KMS-11 (cell line): ENCODE measurements around the gene RANBP10.
"Not testable (repeated sequence)": the region's sequence is repeated elsewhere in the genome, so short reads cannot be mapped to it uniquely, and the experiment has no call there.

Experiments
- H2AFZ ChIP-seq: fragments of 200-600 bp; sonication (generic); 2 replicates; pipeline ENCODE4 v1.6.1; 2016; ENCODE audit warnings: antibody characterized with exemption, mixed run types, low read depth
- H3K27ac ChIP-seq: fragments of 200-600 bp; sonication (generic); 2 replicates; pipeline ENCODE4 v1.6.1; 2016; ENCODE audit warnings: mild to moderate bottlenecking, mixed run types
- H3K27me3 ChIP-seq: fragments of 200-600 bp; sonication (generic); 2 replicates; pipeline ENCODE4 v1.6.1; 2017; ENCODE audit warnings: mild to moderate bottlenecking, low read depth, mixed run types, moderate library complexity; ENCODE audit not compliant: insufficient read depth
- H3K36me3 ChIP-seq: fragments of 200-600 bp; sonication (generic); 2 replicates; pipeline ENCODE4 v1.6.1; 2017; ENCODE audit warnings: mild to moderate bottlenecking, mixed run types; ENCODE audit not compliant: insufficient read depth
- H3K4me1 ChIP-seq: fragments of 200-600 bp; sonication (generic); 2 replicates; pipeline ENCODE4 v1.6.1; 2016; ENCODE audit warnings: mild to moderate bottlenecking, low read depth, mixed run types; ENCODE audit not compliant: poor library complexity, severe bottlenecking
- H3K4me2 ChIP-seq: fragments of 200-600 bp; sonication (generic); 2 replicates; pipeline ENCODE4 v1.7.0; 2016; ENCODE audit warnings: mild to moderate bottlenecking, mixed run types
- H3K4me3 ChIP-seq: fragments of 200-600 bp; sonication (generic); IDR thresholded peaks from 2 replicates; pipeline ENCODE4 v1.6.1; 2017; ENCODE audit warnings: low read depth, low read length, mixed read lengths; ENCODE audit not compliant: insufficient read depth
- H3K79me2 ChIP-seq: fragments of 200-600 bp; sonication (generic); 2 replicates; pipeline ENCODE4 v1.6.1; 2016; ENCODE audit warnings: low read depth, mixed run types; ENCODE audit not compliant: insufficient read depth
- H3K9ac ChIP-seq: fragments of 200-600 bp; sonication (generic); 2 replicates; pipeline ENCODE4 v1.6.1; 2016; ENCODE audit warnings: mild to moderate bottlenecking, mixed run types
- H4K20me1 ChIP-seq: fragments of 200-600 bp; sonication (generic); 2 replicates; pipeline ENCODE4 v1.6.1; 2016; ENCODE audit warnings: mild to moderate bottlenecking, mixed run types; ENCODE audit not compliant: insufficient read depth
- CTCF ChIP-seq: fragments of 200-600 bp; sonication (generic); conservative IDR thresholded peaks from 2 replicates; pipeline ENCODE4 v1.6.1; 2017; ENCODE audit warnings: low read depth, mild to moderate bottlenecking, antibody characterized with exemption, low read length, moderate library complexity, mixed read lengths

RANBP10 gene

GRCh38 chr16:67760206-67760955, 46.0 kb downstream of the RANBP10 start:
- Histone ChIP-seq H3K9ac (no peak overlapping the region), H2AFZ (no peak overlapping the region), H3K36me3 (no peaks in the 10 kb centered on the region), H3K27me3 (no peaks in the 10 kb centered on the region), H3K79me2 (no peaks in the 10 kb centered on the region), H3K27ac (no peak overlapping the region), H3K4me3 (no peak overlapping the region), H3K4me2 (no peak overlapping the region), H3K4me1 (no peaks in the 10 kb centered on the region), H4K20me1 (no peaks in the 10 kb centered on the region)
- no peak for TF ChIP-seq CTCF

- TF ChIP-seq CTCF = no peak
- H3K36me3 ChIP-seq = no peaks in the 10 kb centered on the region
- no peaks in the 10 kb centered on the region for H3K4me1 ChIP-seq
- H3K27me3 ChIP-seq = no peaks in the 10 kb centered on the region
- H3K79me2 ChIP-seq = no peaks in the 10 kb centered on the region
- H3K4me2 ChIP-seq = no peak overlapping the region
- no peak overlapping the region for H3K4me3 ChIP-seq
- H2AFZ ChIP-seq = no peak overlapping the region
- no peak overlapping the region for H3K27ac ChIP-seq
- H4K20me1 ChIP-seq = no peaks in the 10 kb centered on the region
- H3K9ac ChIP-seq = no peak overlapping the region
These were observed 47.4 kb downstream of the RANBP10 start for GRCh38 chr16:67758966-67759365.

- Histone ChIP-seq H3K4me2 (no peak overlapping the region), H2AFZ (no peak overlapping the region), H3K79me2 (no peaks in the 10 kb centered on the region), H3K36me3 (no peaks in the 10 kb centered on the region), H3K9ac (no peak overlapping the region), H3K4me1 (no peaks in the 10 kb centered on the region), H3K27ac (no peak overlapping the region), H4K20me1 (no peaks in the 10 kb centered on the region), H3K27me3 (no peaks in the 10 kb centered on the region), H3K4me3 (no peak overlapping the region)
- no peak for TF ChIP-seq CTCF
These were observed 48.4 kb downstream of the RANBP10 start for GRCh38 chr16:67758006-67758405.

- Histone ChIP-seq H3K27me3 (no peaks in the 10 kb centered on the region), H3K27ac (no peak overlapping the region), H3K4me1 (peaks cover 8% of the 10 kb centered on the region), H3K9ac (no peak overlapping the region), H3K79me2 (no peaks in the 10 kb centered on the region), H3K4me3 (no peak overlapping the region), H3K4me2 (no peak overlapping the region), H3K36me3 (no peaks in the 10 kb centered on the region), H4K20me1 (no peaks in the 10 kb centered on the region), H2AFZ (no peak overlapping the region)
- no peak for TF ChIP-seq CTCF
These were observed 53.7 kb downstream of the RANBP10 start for GRCh38 chr16:67752641-67753040.

- not testable (repeated sequence) for H3K27ac ChIP-seq, H4K20me1 ChIP-seq
These were observed 55.0 kb downstream of the RANBP10 start for GRCh38 chr16:67751331-67751730.

More at GRCh38 chr16:67751331-67751730, 55.0 kb downstream of the RANBP10 start:
- not testable (repeated sequence) for H3K4me2 ChIP-seq, H3K4me3 ChIP-seq, H3K9ac ChIP-seq, H3K4me1 ChIP-seq, H2AFZ ChIP-seq, H3K27me3 ChIP-seq, H3K79me2 ChIP-seq, H3K36me3 ChIP-seq
